ENCODE measurements around the gene C10orf71. TPM values are rescaled to one million over a fixed set of nuclear protein-coding genes. Genes with fewer than 3 reads are reported as not detected.

C10orf71 gene
- total RNA-seq, 1 donor from 2014 or later, result not detected

DNA sequence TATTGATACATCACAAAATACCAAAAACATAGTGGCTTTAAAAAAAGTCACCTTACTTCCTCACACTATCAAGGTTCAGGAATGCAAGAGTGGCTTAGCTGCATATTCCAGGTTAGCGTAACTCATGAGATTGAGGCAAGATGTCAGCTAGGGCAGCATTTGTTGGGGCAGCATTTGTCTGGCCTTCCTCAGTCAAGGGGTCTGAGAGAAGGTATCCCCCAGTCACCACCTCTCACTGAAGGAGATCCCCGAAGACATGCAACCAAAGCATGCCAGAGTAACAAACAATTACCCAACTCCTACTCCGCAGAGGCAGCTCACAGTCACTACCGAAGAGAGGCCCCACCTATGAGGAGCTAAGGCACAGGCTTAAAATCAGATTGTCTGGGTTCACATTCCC, 48.4 kb downstream of the C10orf71 start:
- peaks cover 4% of the 10 kb centered on the region for H3K9me3 Mint-ChIP-seq
- H3K36me3 Mint-ChIP-seq (ENCODE audit: low read depth), result no peaks in the 10 kb centered on the region
- H3K4me1 Mint-ChIP-seq, result no peaks in the 10 kb centered on the region

DNA sequence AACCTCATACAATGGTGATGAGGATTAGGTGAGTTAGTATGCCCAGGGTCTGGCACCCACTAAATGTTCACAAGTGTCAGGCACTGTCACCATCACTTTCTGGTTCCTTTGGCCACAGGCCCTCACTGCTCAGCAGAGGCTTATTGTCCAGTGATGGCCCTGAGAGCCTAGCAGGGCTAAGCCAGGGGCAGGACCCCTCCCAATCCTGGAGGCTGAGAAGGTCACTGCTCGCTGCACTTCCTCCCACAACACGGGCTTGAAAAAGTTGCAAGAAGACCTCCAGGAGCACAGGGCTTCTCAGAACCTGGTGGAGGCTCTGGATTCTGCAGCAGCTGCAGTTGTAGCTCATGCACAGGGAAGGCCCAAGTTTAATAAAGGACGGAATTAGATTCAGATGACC, 48.9 kb downstream of the C10orf71 start:
- no peak for TF ChIP-seq CTCF (conservative IDR thresholded peaks at IDR 0.05)
- no peak for DNase-seq (ENCODE audit: low read depth, low spot score)
- Mint-ChIP-seq H3K27ac (ENCODE audit: unreplicated experiment) (no peak overlapping the region), H3K4me3 (no peak overlapping the region), H3K9me3 (peaks cover 4% of the 10 kb centered on the region), H3K27me3 (ENCODE audit: low read depth) (peaks cover 7% of the 10 kb centered on the region), H3K36me3 (ENCODE audit: low read depth) (no peaks in the 10 kb centered on the region), H3K4me1 (no peaks in the 10 kb centered on the region)

More for the DNA sequence above, 48.4 kb downstream of the C10orf71 start:
- no peak for TF ChIP-seq CTCF (conservative IDR thresholded peaks at IDR 0.05)
- Mint-ChIP-seq H3K27ac (ENCODE audit: unreplicated experiment) (no peak overlapping the region), H3K27me3 (ENCODE audit: low read depth) (peaks cover 7% of the 10 kb centered on the region), H3K4me3 (no peak overlapping the region)
- DNase-seq (ENCODE audit: low read depth, low spot score), result no peak

- no peaks in the 10 kb centered on the region for H3K36me3 Mint-ChIP-seq (ENCODE audit: low read depth)
- peaks cover 4% of the 10 kb centered on the region for H3K9me3 Mint-ChIP-seq
- H3K27ac Mint-ChIP-seq (ENCODE audit: unreplicated experiment), result no peak overlapping the region
- no peak overlapping the region for H3K4me3 Mint-ChIP-seq
- no peaks in the 10 kb centered on the region for H3K4me1 Mint-ChIP-seq
- H3K27me3 Mint-ChIP-seq (ENCODE audit: low read depth), result peaks cover 7% of the 10 kb centered on the region
- no peak for DNase-seq (ENCODE audit: low read depth, low spot score)
- no peak for TF ChIP-seq CTCF (conservative IDR thresholded peaks at IDR 0.05)
These were observed 49.6 kb downstream of the C10orf71 start for GRCh38 chr10:49348593-49348992.

GRCh38 chr10:49349390-49349789, 50.4 kb downstream of the C10orf71 start:
- Mint-ChIP-seq H3K36me3 (ENCODE audit: low read depth) (no peaks in the 10 kb centered on the region), H3K27ac (ENCODE audit: unreplicated experiment) (no peak overlapping the region), H3K27me3 (ENCODE audit: low read depth) (peaks cover 7% of the 10 kb centered on the region), H3K4me1 (no peaks in the 10 kb centered on the region), H3K4me3 (no peak overlapping the region), H3K9me3 (peaks cover 4% of the 10 kb centered on the region)
- TF ChIP-seq CTCF (conservative IDR thresholded peaks at IDR 0.05), result no peak
- DNase-seq (ENCODE audit: low read depth, low spot score), result no peak

DNA sequence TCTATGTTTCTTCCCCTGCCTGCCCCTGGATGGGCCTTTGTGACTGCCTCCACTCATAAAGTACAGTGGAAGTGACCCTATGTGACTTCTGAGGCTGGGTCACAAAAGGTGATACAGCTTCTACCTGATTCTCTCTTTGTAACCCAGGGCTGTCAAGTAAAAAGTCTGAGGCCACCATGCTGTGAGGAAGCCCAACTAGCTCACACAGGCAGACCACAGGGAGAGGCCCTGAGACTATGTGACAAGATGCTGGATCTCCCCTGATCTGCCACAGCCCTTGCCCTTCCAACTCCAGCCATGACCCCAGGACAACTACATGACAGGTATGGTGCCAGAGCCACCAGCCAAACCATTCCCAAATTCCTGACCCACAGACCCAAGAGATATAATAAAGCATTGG, 51.2 kb downstream of the C10orf71 start:
- Mint-ChIP-seq H3K36me3 (ENCODE audit: low read depth) (no peaks in the 10 kb centered on the region), H3K4me3 (no peak overlapping the region), H3K4me1 (no peaks in the 10 kb centered on the region), H3K27me3 (ENCODE audit: low read depth) (peaks cover 7% of the 10 kb centered on the region), H3K27ac (ENCODE audit: unreplicated experiment) (peak overlapping the region; percentile 69), H3K9me3 (peaks cover 4% of the 10 kb centered on the region)
- no peak for DNase-seq (ENCODE audit: low read depth, low spot score)
- TF ChIP-seq CTCF (conservative IDR thresholded peaks at IDR 0.05), result no peak
